ENCODE measurements around the gene RIMKLA. TPM values are rescaled to one million over a fixed set of nuclear protein-coding genes. Genes with fewer than 3 reads are reported as not detected.

The RIMKLA gene
- total RNA-seq, 1 donor: 0.09 TPM

DNA sequence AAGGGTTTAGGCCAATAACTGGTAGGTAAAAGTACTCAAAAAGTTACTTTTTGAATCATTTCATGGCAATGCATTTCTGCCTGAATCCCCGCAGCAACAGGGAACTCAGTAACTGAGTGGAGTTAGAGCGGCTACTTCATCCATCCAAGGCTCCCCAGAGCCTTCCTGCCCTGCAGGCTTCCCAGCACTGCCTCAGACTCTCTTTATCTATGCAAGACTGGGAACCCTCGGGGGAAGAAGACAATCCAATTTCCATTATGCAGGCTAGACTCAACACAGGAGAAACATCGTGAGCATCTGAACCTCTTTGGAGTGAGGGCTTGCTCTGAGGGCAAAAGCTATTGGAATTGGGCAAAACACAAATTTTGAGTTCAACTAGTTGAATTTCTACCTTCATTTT lies 52.1 kb downstream of the RIMKLA start:
- no peak for DNase-seq (ENCODE audit: low read depth)
- no peak overlapping the region for H3K4me3 ChIP-seq (ENCODE audit: low read depth, low read length)
- TF ChIP-seq, protein P1, sequence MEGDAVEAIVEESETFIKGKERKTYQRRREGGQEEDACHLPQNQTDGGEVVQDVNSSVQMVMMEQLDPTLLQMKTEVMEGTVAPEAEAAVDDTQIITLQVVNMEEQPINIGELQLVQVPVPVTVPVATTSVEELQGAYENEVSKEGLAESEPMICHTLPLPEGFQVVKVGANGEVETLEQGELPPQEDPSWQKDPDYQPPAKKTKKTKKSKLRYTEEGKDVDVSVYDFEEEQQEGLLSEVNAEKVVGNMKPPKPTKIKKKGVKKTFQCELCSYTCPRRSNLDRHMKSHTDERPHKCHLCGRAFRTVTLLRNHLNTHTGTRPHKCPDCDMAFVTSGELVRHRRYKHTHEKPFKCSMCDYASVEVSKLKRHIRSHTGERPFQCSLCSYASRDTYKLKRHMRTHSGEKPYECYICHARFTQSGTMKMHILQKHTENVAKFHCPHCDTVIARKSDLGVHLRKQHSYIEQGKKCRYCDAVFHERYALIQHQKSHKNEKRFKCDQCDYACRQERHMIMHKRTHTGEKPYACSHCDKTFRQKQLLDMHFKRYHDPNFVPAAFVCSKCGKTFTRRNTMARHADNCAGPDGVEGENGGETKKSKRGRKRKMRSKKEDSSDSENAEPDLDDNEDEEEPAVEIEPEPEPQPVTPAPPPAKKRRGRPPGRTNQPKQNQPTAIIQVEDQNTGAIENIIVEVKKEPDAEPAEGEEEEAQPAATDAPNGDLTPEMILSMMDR (IDR thresholded peaks at IDR 0.05; ENCODE audit: insufficient read depth, low read length): no peak

DNA sequence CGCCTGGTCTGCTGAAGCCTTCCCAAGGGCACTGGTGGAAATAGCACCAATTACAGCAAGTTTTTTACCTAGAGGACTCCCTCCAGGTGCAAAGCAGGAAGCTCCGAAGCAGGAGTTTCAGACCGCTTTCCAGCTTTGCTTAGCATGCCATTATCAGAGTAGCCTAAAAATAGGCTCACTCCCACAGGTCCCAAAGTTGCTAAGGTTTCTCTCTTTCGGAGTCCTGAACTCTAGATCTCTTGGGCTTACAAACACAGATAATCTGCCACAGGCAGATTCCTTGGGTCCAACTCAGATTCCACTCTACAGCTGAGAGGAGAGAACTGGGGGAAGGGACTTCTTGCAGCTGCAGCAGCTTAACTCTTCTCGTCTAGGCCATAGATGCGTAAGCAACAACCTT lies 52.8 kb downstream of the RIMKLA start:
- TF ChIP-seq, protein P1 (IDR thresholded peaks at IDR 0.05; ENCODE audit: insufficient read depth, low read length): no peak
- no peak overlapping the region for H3K4me3 ChIP-seq (ENCODE audit: low read depth, low read length)
- DNase-seq (ENCODE audit: low read depth): no peak

DNA sequence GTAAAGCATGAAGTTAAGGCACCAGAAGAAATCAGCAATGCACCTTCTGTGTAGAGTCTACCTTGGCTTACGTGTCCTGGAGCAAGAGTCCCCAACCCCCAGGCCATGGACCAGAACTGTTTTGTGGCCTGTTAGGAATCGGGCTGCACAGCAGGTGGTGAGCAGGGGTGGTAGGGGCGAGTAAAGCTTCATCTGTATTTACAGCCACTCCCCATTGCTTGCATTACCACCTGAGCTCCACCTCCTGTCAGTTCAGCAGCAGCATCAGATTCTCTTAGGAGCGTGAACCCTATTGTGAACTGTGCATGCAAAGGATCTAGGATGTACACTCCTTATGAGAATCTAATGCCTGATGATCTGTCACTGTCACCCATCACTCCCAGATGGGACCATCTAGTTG lies 53.7 kb downstream of the RIMKLA start:
- no peak overlapping the region for H3K4me3 ChIP-seq (ENCODE audit: low read depth, low read length)
- TF ChIP-seq, protein P1 (IDR thresholded peaks at IDR 0.05; ENCODE audit: insufficient read depth, low read length): no peak
- DNase-seq (ENCODE audit: low read depth): no peak

DNA sequence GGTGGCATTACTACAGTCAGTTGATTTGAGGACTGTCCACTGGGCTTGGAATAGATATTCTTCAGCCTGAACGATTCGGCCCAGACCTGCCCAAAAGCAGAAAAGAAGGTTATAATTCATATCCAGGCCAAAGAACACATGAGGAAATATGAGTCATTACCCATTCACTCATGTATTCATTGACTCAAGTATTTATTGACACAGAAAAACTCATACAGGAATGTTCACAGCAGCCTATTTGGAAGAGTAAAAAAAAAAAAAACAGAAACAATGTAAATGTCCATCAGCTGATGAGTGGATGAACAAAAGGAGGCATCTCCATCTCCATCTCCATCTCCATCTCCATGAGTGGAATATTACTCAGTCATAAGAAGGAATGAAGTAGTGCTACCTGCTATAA lies 59.3 kb downstream of the RIMKLA start:
- TF ChIP-seq, protein P1 (IDR thresholded peaks at IDR 0.05; ENCODE audit: insufficient read depth, low read length): no peak
- DNase-seq (ENCODE audit: low read depth): peak; percentile 74
- H3K4me3 ChIP-seq (ENCODE audit: low read depth, low read length): no peak overlapping the region

DNA sequence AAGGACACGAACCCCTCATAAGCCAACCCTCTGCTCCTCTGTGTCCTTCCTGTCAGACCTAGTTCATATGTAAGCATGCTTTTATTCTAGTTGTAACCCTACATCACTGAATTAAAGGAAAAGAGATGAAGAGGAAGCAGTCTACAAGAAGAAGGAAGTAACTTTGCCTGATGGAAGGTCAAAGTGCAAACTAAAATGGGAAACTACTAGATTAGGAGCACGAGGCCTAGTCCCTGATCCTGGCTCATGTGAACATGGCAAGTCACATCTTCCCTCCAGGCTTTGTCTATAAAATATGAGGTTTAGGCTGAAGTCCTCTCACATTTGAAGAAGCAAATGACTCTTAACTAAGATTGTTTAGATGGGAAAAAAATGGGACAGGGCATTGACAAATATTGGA lies 62.1 kb downstream of the RIMKLA start:
- TF ChIP-seq, protein P1 (IDR thresholded peaks at IDR 0.05; ENCODE audit: insufficient read depth, low read length): no peak

DNA sequence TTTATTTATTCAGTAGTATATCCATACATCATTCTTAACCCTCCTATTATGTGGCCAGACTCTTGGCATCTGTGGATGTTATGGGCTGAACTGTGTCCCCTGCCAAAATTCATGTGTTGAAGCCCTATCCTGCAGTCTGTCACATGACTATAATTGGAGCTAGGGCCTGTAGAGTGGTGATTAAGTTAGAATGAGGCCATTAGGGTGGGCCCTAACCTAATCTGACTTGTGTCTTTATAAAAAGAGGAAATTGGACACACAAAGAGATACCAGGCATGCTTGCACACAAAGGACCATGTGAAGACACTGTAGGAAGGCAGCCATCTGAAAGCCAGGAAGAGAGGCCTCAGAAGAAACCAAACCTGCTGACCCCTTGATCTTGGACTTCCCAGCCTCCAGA lies 68.7 kb downstream of the RIMKLA start:
- no peak overlapping the region for H3K4me3 ChIP-seq (ENCODE audit: low read depth, low read length)
- no peak for DNase-seq (ENCODE audit: low read depth)
- TF ChIP-seq, protein P1 (IDR thresholded peaks at IDR 0.05; ENCODE audit: insufficient read depth, low read length): no peak

More for the DNA sequence above, 62.1 kb downstream of the RIMKLA start:
- no peak overlapping the region for H3K4me3 ChIP-seq (ENCODE audit: low read depth, low read length)
- DNase-seq (ENCODE audit: low read depth): no peak

DNA sequence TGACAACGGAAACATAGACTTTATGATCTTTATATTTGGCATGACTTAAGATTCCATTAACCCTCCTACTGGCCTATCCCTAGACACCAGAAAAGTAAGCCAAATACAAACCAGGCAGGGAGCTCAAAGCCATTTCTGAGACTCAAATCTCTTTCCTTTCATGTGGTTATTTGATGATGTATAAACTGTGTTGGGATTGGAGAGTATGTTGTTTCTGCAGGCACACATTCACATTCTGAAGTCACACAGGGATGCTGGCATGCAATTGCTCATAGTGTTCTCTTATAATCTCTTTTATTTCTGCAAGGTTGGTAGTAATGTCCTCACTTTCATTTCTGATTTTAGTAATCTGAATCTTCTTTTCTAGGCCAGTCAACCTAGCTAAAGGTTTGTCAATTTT lies 69.5 kb downstream of the RIMKLA start:
- no peak for DNase-seq (ENCODE audit: low read depth)
- TF ChIP-seq, protein P1 (IDR thresholded peaks at IDR 0.05; ENCODE audit: insufficient read depth, low read length): no peak
- no peak overlapping the region for H3K4me3 ChIP-seq (ENCODE audit: low read depth, low read length)
